A673 (cell line): ENCODE results near the gene FA2H.

Experiments
- CTCF ChIP-seq: fragments of 300-800, 200-600 bp; sonication (generic); conservative IDR thresholded peaks from 2 replicates; pipeline ENCODE4 v1.5.1; 2017; ENCODE audit warnings: low read depth, mild to moderate bottlenecking, antibody characterized with exemption, low read length, moderate library complexity, mixed read lengths
- EZH2 ChIP-seq: fragments of 200-600 bp; sonication (generic); IDR thresholded peaks from 2 replicates; pipeline ENCODE4 v1.6.1; 2017; ENCODE audit warnings: borderline replicate concordance, low read depth, mild to moderate bottlenecking, mixed read lengths, antibody characterized with exemption, low read length; ENCODE audit not compliant: poor library complexity, severe bottlenecking

DNA sequence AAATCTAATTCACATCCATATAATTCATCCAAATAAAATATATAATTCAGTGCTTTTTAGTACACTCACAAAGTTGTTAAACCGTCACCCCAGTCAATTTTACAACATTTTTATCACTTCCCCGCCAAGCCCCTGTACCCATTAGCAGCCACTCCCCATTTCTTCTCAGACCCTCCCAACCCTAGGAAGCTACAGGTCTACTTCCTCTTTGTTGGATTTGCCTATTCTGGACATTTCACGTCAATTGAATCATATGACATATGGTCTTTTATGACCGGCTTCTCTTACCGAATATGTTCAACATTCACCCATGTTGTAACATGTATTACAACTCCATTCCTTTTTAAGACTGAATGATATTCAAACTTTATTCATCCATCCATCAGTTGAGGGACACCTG, 54.0 kb downstream of the FA2H start:
- TF ChIP-seq CTCF, result no peak
- TF ChIP-seq EZH2, result no peak
